MV-4-11 (cell line): ENCODE data around the gene FAM72A.
A peak's percentile ranks its signal among the peaks of the same experiment; 100 is the strongest.
"Not testable (repeated sequence)": the region's sequence is repeated elsewhere in the genome, so short reads cannot be mapped to it uniquely, and the experiment has no call there.

ENCODE experiments used
- DNase-seq: peaks from one replicate; lab custom pipeline; 2025; lab: John Stamatoyannopoulos, UW

The FAM72A gene

DNA sequence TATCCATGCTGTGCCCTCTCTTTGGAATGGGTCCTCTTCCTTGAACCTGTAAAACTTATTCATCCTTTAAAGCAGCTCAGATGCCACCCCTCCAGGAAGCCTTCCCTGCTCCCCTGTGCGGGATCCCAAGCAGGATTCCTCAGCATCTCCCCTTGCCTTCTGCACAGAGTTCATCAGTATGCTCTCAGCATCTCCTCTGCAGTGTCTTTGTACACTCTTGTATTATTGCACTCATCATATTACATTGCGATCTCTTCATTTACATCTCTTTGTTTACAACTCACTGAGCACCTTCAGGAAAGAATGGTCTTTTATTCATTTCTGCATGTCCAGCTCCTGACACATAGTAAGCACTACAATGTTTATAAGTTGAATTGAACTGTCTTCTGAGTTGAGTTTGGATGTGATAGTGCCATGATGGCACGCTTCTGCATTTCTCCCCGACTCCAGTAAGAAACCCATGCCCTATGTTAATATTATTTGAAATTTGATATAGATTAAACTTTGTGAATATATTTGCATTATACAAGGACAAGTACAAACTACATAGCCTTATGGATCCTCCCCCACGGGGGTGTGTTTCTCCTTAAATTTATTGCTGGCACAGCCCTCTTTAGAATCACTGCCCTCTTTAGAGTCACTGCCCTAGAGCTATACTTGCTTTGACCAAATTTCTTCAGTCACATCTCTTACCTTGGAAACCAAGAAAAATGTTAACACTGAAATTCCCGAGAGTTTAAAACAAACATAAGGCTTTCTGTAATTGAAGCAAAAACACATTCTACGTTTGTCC, 13.2 kb upstream of the FAM72A start:
- DNase-seq: not testable (repeated sequence)

DNA sequence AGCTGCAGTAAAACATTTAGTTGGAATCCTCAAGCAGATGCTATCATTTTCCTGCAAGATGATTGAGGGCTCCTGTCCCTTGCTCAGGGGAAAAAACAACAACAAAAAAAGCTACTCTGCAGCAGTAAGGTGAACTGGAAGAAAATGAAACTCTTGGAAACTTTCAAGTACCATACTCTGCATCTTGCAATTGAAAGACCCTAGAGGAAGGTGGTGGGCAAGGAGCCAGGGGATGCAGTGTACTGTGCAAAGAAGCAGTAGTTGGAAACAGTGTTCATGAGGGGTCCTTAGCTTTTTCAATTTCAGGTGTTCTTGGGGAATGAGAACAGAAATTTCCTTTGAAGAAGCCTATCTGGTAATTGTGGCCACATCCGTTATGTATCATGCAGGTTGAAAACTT, 8.2 kb upstream of the FAM72A start:
- DNase-seq: not testable (repeated sequence)

DNA sequence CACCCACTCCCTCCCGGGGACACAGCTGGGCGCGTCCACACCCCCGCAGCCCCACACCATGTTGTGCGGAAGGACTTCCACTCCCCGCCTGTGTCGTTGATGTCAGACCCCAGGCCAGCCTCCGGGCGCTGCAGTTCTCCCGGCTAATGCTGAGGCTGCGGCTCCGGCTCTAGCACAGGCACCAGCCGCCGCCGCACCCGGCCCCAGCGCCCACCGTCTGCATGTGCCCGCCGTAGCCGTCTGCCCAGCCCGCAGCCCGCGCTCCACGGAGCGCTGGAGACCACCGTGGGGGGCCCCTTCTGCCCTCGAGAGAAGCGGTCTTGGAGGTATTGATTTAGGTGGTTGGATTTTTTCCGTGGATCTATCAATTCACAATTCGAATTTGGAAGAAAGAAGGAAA, 2.9 kb upstream of the FAM72A start:
- DNase-seq: not testable (repeated sequence)

DNA sequence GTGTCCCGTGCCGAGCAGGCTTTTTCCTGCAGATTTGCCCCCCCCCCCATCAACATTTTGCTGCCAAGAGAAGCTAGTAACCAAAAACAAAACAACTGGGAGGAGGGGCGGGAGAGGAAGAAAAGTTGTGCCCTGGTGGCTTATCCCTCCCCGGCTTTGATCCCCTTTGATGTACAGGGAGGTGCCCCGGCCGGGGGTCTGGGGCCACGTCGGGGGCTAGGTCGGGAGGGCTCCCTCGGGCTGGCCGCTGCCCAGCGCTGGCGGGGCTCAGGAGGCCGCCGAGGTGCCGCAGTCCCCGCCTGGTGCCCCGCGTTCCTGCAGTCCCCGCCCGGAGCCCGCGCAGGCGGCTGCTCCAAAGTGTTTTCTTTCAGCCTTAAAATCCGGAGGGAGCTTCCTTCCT, 2.2 kb upstream of the FAM72A start:
- not testable (repeated sequence) for DNase-seq

DNA sequence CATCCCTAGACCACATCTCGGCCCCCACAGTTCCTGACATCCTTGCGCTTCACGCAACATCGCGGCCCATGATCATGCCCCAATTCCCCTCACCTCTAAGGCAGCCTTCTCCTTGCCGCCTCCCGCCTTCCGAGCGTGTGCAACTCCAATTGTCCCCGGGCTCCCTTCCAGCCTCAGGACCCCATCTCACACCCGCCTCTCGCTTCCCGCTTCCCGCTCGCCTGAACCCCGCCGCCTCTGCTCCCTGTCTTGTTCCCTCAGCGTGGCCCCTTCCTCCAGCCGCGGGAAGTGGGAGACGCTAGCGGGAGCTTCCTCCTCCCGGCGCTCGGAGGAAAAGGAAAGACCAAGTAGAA, 1.5 kb upstream of the FAM72A start:
- not testable (repeated sequence) for DNase-seq

DNA sequence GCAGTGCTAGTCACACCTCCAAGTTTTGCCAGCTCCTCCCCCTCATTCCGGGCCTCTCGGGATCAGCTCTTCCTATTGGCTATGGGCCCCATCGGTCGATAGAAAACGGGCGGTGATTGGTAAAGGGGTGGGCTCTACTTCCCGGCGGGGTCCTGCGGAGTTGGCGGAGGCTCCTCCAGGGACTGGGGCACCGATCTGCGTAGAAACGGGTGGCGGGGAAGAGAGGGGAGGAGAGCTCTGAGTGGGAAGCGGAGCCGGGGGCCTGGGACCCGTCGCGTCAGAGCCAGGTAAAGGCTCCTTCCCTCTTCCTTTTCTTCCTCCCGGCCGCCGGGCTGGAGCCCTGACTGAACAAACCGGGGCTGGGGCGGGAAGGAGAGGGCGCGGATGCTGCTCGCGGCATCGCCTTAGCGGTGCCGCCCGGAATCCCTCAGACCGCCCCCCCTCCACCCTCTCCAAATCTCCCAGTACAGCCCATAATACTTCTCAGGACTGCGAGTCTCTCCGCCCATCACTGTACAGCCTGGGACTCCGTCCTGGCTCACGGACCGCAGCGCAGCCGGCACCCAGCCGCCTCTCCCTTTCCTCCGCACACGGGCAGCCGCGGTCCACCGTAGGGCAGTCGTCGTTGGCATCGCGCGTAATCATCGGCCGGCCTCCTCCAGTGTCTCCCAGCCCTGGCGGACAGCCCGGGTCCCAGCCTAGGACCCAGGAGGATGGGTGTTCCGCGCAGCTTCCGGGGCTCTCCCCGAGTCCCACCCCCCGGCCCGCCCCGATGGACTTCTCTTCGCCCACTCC, 922 bp upstream of the FAM72A start, which contains the start of gene SRGAP2:
SRGAP2 (plus strand) TSS at position 178 of the 795 bp plus-strand sequence. CDS start 2,430 bp downstream, outside the sequence.
- peak; percentile 29 for DNase-seq

DNA sequence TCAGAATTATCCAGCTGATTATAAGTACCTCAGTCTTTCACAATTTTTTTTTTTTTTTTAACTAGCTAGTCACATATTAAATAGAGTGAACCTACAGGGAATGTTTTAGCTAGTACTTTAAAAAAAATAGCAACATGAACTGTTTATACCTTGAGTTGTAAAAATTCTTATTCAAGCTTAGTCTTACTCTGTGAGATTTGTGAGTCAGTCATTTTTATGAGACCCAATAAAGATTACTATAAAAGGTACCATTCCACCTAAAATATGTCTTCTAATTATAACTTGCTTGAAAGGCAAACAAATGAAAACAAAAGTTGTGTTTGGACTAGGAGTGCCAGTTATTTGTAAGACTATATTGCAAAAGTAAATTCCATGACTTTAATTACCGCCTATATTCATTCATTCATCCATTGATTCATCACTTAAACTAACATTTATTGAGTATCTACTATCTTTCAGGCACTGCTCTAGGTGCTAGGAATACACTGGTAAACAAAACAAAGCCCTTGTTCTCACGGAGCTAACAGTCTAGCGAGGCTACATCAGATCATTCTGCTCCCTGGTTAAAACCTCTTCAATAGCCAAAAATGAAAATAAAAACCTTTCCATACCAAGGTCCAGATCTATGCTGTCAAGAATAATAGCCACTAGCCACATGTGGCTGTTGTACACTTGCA, 5.8 kb downstream of the FAM72A start:
- DNase-seq: not testable (repeated sequence)

DNA sequence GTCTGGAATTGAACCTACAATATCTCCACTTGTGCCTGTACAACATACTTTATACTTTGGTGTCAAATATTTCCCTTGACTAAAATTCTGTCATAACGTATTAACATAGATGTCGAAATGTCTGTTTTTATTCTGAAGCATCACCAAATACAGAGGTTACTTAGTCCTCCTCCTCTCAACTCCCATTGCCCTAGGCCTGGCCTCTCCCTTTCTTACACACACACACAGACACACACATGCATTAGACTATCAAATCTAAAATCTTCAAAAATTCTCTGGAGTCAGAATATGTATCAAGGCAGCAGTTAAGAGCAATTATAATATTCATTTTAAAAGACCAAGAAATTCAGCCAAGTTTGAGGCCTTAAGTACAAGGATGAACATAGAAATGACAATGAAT, 7.5 kb downstream of the FAM72A start:
- DNase-seq: not testable (repeated sequence)

DNA sequence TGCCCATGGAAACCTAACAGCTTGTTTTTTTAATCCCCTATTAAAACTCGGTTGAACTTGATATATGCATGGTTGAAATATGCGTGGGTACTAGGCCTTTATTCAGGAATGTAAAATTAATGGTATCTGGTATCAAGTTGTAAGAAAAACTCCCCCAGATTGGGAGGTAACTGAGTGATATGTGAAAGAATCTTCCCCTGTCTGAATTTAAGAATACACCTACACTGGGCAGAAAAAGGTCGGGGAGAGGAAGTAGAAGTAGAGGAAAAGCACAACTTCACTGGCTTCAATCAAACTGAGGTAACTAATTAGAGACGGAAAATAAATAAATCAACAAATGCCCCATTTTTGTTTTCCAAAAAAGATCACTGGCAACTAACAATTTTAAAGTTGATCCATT, 15.8 kb downstream of the FAM72A start:
- DNase-seq: not testable (repeated sequence)

DNA sequence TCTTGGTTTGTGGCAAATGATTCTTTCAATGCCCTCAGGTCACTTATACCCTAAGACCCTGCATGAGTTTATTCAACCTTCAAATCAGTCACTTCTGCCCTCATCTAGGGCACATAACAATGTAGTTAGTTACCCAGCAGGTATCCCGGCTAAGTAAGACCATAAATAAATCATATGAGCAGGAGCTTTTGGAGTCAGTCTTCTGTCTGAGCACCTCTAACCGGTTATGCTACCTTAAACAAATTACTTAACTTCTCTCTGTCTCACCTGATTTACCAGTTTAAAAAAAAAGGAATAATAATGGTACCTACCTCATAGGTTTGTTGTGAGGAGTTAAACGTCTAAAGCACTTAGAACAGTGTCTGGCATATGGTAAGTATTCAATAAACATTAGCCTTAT, 16.9 kb downstream of the FAM72A start:
- DNase-seq: not testable (repeated sequence)

DNA sequence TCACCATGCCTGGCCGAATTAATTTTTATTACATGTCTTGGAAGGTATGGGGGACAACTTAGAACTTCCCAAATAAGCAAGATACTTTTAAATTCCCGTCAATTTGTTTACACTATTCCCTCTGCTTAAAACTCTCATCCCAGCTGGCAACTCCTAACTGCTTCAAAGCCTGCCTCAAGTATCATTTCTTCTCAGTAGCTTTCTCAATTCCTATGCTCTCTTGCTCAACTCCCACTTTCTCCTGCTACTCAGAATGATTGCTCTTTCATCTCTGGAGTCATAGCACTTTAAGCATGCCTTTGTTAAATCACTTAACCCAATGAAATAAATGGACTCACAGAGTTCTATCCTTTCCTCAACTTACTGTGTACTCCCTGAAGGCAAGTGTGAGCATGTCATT, 18.9 kb downstream of the FAM72A start:
- DNase-seq: peak; percentile 44

DNA sequence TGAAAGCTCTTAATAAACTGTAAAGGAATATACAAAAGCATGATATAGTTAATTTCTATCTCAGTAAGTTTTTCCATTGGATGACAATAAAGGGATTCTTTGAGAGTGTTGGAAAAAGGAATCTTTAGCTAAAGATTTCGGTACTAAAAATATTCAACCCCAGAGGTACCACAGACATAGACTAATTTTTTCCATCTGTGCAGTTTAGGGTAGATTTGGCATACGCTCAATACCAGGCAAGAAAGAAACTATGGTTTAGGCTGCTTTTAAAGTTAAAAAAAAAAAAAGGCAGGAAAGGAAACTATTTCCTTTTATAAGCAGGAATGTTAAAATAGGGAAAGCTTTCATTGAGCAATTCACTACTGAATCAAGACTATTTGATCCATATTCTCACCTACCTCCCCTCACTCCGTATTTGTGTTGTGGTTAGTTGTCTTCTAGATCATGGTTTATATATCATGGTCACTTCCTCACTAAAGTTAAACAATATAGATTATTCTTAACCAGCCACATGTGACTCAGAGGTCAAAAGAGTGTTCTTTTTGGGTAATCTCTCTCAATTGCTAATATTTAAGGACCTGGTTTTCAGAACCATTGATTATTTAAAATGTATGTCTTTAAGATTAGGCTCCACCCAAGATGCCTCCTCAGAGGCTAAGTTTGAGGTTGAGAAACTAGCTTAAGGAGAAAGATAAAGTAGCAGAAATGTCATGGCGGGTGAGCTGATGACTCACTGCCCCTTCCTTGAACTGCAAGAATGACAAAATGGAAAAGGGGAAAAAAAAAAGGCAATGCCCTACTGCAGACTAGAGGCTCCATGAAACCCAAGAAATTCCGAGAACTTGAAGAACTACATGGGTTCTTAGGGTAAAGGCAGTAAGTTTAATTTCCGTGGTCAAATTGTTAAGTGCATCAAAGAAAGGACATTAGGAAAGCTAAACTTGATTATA, 20.0 kb downstream of the FAM72A start:
- DNase-seq: peak; percentile 70

DNA sequence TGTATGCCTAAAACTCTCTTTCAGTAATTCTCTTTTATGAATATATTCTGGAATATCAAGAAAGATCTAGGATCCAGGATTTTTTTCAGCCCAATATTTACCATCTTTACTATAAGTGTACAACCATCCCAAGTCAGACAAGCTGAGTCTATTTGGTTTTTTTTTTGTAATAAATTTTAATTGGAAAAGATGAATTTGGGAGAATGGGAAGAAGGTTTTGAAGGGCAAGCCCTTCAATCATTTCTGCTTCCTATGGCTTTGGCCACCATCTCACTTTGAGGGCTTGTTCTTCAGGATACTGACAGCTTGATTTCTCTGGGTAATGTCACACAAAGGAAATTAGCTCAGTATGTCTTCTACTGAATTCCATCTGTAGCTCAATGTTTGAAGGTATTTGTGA, 23.0 kb downstream of the FAM72A start:
- DNase-seq: not testable (repeated sequence)

DNA sequence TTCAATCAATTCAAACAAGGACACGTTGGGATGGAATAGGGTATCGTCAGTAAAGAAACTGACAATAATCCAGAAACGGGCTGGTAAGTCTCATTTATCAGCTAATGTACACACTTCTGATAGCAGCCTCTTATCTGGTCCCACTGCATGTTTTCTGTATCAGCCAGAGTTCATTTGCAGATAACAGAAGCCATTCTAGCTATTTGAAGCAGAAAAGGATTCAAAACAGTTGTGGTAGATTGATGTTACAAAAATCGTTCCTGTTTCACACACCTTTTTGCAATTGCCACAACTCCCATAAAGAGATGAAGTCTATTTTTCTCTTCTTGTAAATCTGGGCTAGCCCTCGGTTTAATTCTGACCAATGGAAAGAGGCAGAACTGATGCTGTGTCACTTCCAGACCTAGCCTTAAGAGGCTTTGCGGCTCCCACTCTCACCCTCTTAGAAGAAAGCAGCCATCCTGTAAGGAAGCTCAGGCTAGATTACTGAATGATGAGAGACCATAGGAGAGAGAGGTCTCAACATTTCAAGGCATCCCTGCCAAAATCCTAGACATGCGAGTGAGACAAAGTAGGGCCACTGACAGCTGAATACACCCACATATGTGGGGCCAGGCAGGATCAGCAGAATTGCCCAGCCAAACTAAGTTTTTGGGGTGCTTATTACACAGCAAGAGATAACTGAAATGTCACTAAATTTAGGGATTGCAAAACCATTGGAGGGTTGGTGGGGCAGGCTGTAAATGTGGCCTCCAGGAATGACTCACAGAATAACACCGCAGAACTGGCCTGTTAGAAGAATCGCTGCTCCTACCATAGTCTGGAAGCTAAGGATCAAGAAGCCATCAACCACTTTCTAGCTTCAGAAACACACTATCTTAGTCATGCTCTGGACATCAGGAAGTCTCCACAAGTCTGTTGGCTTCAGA, 24.3 kb downstream of the FAM72A start:
- DNase-seq: peak; percentile 95

DNA sequence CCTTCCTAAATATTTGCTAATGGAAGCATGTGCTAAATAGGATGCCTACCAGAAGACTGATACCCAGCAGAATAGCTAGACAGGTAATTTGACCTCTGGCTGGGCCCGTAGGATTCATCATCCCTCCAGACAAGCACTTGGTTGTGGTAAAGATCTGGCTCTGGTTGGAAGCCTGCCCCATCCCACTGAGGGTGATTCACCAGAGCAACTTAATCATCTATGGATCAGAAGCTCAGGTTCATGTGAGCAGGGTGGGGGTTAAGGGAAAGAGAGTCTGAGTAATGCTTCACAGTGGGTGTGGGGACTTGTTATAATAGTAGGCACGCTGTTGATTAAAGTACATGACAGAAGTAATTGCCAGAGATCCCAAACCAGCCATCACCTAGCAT, 26.5 kb downstream of the FAM72A start:
- DNase-seq: not testable (repeated sequence)

DNA sequence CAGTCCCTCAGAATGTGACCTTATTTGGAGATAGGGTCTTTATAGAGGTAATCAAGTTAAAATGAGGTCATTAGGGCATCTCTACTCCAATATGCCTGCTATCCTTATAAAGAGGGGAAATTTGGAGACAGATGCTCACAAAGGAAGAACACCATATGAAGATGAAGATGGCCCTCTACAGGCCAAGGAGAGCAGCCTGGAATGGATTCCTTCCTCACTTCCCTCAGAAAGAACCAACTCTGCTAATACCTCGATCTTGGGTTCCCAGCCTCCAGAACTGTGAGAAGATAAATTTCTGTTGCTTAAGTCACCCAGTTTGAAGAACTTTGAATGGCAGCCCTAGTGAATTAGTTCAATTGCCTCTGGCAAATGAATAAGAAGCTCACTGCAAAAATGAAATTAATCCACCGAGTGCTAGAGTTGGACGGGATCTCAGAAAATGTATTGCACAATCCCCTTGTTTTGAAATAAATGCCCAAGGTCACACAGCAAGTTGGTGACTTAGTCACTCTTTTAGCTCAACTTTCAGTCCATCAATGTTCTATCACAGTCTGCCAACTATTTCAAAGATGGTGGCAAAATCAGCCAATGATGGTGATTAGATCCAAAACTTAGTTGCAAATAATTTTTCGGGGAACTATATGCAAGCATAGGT, 27.1 kb downstream of the FAM72A start:
- peak; percentile 63 for DNase-seq

DNA sequence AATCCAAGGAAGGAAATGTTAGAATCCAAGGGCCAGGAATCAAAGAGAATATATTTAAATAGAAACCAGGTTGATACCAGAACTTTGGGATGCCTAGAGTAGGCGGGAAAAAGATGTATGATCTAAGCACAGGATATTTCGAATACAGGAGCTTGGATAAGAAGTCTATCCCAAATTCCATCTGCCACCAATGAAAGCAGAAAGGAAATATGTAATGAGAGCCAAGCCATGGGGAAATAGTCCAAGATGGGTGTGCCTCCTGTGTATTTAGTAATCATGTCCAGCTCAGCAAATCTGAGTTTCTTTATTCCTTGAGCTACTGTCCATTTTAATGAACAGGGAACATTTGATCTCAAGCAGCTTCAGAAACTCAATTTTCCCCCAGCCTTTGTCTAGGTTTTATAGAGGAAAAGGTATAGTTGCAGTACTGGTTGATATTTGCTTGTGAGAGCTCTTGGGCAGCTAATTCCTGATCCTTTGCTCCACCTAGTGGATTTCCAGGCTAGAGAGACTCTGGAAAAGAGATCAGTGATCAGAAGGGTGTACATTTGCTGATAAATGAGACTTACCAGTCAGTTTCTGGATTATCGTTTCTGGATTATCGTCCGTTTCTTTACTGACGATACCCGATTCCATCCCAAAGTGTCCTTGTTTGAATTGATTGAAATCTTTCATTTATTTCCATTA, 28.3 kb downstream of the FAM72A start:
- not testable (repeated sequence) for DNase-seq

DNA sequence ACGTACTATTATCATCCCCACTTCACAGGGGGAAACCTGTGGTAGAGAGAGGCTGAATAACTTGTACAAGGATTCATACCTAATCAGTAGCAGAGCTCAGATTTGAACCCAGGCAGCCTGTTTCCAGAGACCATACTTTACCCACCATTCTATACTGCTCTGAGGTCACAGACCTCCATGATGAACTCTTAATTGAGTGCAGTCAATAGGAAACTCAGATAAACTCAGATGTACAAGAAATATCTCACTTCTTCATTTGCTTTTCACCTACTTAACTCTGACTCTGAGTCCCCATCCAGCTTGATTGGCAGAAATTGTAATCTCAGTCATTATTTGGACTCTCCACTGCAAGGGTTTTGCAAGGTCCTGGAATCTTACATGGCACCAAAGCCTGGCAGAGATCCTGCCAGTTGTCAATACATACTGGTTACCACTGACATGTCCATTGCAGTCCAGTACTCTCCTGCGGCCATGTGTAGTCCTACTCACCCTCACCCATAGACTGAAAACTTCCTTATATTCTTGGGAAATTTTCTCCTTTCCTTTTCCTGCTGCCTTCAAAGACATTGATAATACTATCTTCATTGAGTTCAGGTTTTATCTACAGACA, 29.4 kb downstream of the FAM72A start:
- not testable (repeated sequence) for DNase-seq

DNA sequence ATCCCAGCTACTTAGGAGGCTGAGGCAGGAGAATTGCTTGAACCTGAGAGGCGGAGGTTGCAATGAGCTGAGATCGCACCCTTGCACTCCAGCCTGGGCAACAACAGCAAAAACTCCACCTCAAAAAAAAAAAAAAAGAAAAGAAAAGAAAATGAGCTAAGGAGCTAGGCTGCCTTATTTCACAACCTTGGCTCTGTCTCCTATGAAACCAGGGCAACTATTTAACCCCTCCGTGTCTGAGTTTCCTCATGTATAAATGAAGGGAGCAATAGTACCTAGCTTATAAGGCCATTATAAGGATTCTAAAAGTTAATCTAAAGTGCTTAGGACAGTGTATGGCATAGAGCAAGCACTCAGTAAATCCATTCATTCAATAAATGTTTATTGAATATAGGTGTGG, 32.8 kb downstream of the FAM72A start:
- DNase-seq: peak; percentile 43
